BE2C (cell line): ENCODE data around the gene TOPAZ1.

ENCODE experiments used
- DNase-seq: peaks from one replicate; pipeline ENCODE4 v3.0.0-alpha.2; 2020
- H3K27me3 ChIP-seq: fragments of 250-450 bp; sonication (Bioruptor Pico); 2 replicates; pipeline ENCODE4 v1.5.1; 2020; ENCODE audit warnings: mild to moderate bottlenecking
- H3K36me3 ChIP-seq: fragments of 250-450 bp; sonication (Bioruptor Pico); 2 replicates; pipeline ENCODE4 v1.5.1; 2020; ENCODE audit warnings: mild to moderate bottlenecking
- H3K4me1 ChIP-seq: fragments of 250-450 bp; sonication (Bioruptor Pico); 2 replicates; pipeline ENCODE4 v1.5.1; 2020
- H3K4me3 ChIP-seq: 2 replicates; pipeline ENCODE4 v1.5.1; 2011; ENCODE audit warnings: low read depth, low read length
- H3K9me3 ChIP-seq: fragments of 250-450 bp; sonication (Bioruptor Pico); 2 replicates; pipeline ENCODE4 v1.5.1; 2020
- CTCF ChIP-seq: IDR thresholded peaks from 2 replicates; pipeline ENCODE4 v1.5.1; 2012; ENCODE audit warnings: mild to moderate bottlenecking, low read depth, low read length

Gene TOPAZ1

GRCh38 chr3:44355362-44356033, 113.8 kb downstream of the TOPAZ1 start:
- DNase-seq, result no peak
- Histone ChIP-seq H3K36me3 (no peaks in the 10 kb centered on the region), H3K9me3 (no peaks in the 10 kb centered on the region), H3K4me1 (no peaks in the 10 kb centered on the region), H3K4me3 (no peak overlapping the region), H3K27me3 (no peaks in the 10 kb centered on the region)
- no peak for TF ChIP-seq CTCF

- DNase-seq, result no peak
- Histone ChIP-seq H3K4me3 (no peak overlapping the region), H3K4me1 (no peaks in the 10 kb centered on the region), H3K9me3 (no peaks in the 10 kb centered on the region), H3K27me3 (no peaks in the 10 kb centered on the region), H3K36me3 (no peaks in the 10 kb centered on the region)
- no peak for TF ChIP-seq CTCF
Measured at GRCh38 chr3:44359146-44359751, 117.6 kb downstream of the TOPAZ1 start.

GRCh38 chr3:44363591-44363990, 121.9 kb downstream of the TOPAZ1 start:
- no peaks in the 10 kb centered on the region for H3K9me3 ChIP-seq

GRCh38 chr3:44365952-44366351, 124.3 kb downstream of the TOPAZ1 start:
- no peak for TF ChIP-seq CTCF
- Histone ChIP-seq H3K27me3 (no peaks in the 10 kb centered on the region), H3K36me3 (no peaks in the 10 kb centered on the region), H3K4me1 (no peaks in the 10 kb centered on the region), H3K4me3 (no peak overlapping the region), H3K9me3 (no peaks in the 10 kb centered on the region)
- DNase-seq, result no peak

More at GRCh38 chr3:44363591-44363990, 121.9 kb downstream of the TOPAZ1 start:
- no peak for TF ChIP-seq CTCF
- Histone ChIP-seq H3K36me3 (no peaks in the 10 kb centered on the region), H3K4me1 (no peaks in the 10 kb centered on the region), H3K27me3 (no peaks in the 10 kb centered on the region), H3K4me3 (no peak overlapping the region)
- DNase-seq, result no peak

- no peak for TF ChIP-seq CTCF
- no peak for DNase-seq
- H3K9me3 ChIP-seq, result no peaks in the 10 kb centered on the region
- H3K4me3 ChIP-seq, result no peak overlapping the region
- H3K4me1 ChIP-seq, result no peaks in the 10 kb centered on the region
- no peaks in the 10 kb centered on the region for H3K27me3 ChIP-seq
- no peaks in the 10 kb centered on the region for H3K36me3 ChIP-seq
Measured at GRCh38 chr3:44375450-44375849, 133.8 kb downstream of the TOPAZ1 start.
